H1 (cell line): ENCODE data around the gene SLFN12L.

Experiments used
- ATF2 ChIP-seq: IDR thresholded peaks from 2 replicates; pipeline ENCODE4 v1.6.1; 2012; ENCODE audit warnings: low read length, inconsistent platforms
- ATF3 ChIP-seq: IDR thresholded peaks from 2 replicates; pipeline ENCODE4 v1.6.1; 2011; ENCODE audit warnings: low read depth, mild to moderate bottlenecking, low read length; ENCODE audit not compliant: insufficient read depth
- BACH1 ChIP-seq: IDR thresholded peaks from 2 replicates; pipeline ENCODE4 v1.6.1; 2012; ENCODE audit warnings: low read length, improper control_type of control experiment
- CREB1 ChIP-seq: IDR thresholded peaks from 2 replicates; pipeline ENCODE4 v1.6.1; 2012; ENCODE audit warnings: inconsistent platforms
- CTCF ChIP-seq, 3 experiments: IDR thresholded peaks; 1 replicate in 2 of 3; 2 replicates in 1 of 3; pipeline versions ENCODE4 v1.5.1 to v1.6.1; 2011; ENCODE audit warnings: low read length in 3 of 3, mild to moderate bottlenecking in 3 of 3, inconsistent platforms in 2 of 3, low read depth in 1 of 3, moderate library complexity in 1 of 3; ENCODE audit not compliant: insufficient read depth in 1 of 3; ENCODE audit errors: control extremely low read depth in 1 of 3
- EGR1 ChIP-seq: IDR thresholded peaks from 2 replicates; pipeline ENCODE4 v1.6.1; 2011; ENCODE audit warnings: low read depth, low read length, borderline replicate concordance
- EZH2 ChIP-seq: fragments of 200-600 bp; sonication (generic); IDR thresholded peaks from 2 replicates; pipeline ENCODE4 v1.7.1; 2012; ENCODE audit warnings: low read depth, mild to moderate bottlenecking, moderate library complexity, low read length, inconsistent platforms; ENCODE audit not compliant: severe bottlenecking
- NRF1 ChIP-seq: IDR thresholded peaks from 2 replicates; pipeline ENCODE4 v1.6.1; 2011; ENCODE audit warnings: mild to moderate bottlenecking, low read depth, low read length, improper control_type of control experiment
- POLR2A ChIP-seq, 2 experiments: IDR thresholded peaks; 1 replicate in 1 of 2; 2 replicates in 1 of 2; pipeline ENCODE4 v1.6.1; 2011; ENCODE audit warnings: low read depth in 2 of 2, low read length in 2 of 2, mild to moderate bottlenecking in 2 of 2; ENCODE audit errors: control extremely low read depth in 1 of 2
- POLR2AphosphoS5 ChIP-seq: IDR thresholded peaks from 2 replicates; pipeline ENCODE4 v1.6.1; 2011; ENCODE audit warnings: low read depth, low read length
- SUZ12 ChIP-seq: fragments of 200-600 bp; sonication (generic); IDR thresholded peaks from 2 replicates; pipeline ENCODE4 v1.6.1; 2012; ENCODE audit warnings: mild to moderate bottlenecking, inconsistent platforms, low read length, moderate library complexity, mixed read lengths
- YY1 ChIP-seq: IDR thresholded peaks from 2 replicates; pipeline ENCODE4 v1.6.1; 2011; ENCODE audit warnings: low read depth, mild to moderate bottlenecking, low read length

GRCh38 chr17:35453171-35453570 lies 84.3 kb downstream of the SLFN12L start:
- TF ChIP-seq YY1 (no peak), POLR2A (IDR thresholded peaks at IDR 0.05; ENCODE audit: control extremely low read depth in 1 of 2, low read depth in 2 of 2, low read length in 2 of 2) (no peak), EGR1 (no peak), ATF2 (no peak), CTCF (IDR thresholded peaks at IDR 0.05; ENCODE audit: control extremely low read depth in 1 of 3, insufficient read depth in 1 of 3, low read depth in 1 of 3, low read length in 3 of 3) (no peak), ATF3 (no peak), EZH2 (no peak), CREB1 (no peak), POLR2AphosphoS5 (no peak), BACH1 (no peak), NRF1 (no peak), SUZ12 (no peak)
